Measurements from ENCODE around the gene OAS1. TPM values are rescaled to one million over a fixed set of nuclear protein-coding genes. Genes with fewer than 3 reads are reported as not detected.

Gene OAS1
- total RNA-seq, 1 experiment from 2014 or later, result 1.5 TPM

DNA sequence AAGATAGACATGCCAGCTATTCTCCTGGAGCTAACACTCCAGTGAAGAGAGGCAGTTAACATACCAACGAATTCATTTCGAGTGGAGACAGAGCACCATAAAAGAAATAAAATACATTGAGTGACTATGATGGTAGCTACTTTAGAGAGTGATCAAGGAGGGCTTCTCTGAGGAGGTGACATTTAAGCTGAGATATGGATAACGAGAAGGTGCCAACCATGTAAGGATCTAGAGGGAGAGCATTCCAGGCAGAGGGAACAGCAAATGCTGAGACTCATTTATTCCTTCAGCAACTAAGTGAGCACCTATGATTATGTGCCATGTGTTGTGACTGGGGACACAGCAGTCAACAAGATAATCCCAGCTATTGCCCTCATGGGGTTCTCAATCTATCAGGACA, 28.3 kb upstream of the OAS1 start:
- CTCF ChIA-PET, result interaction anchor here (0.6 to 1.0 kb wide), 2 partner anchors 24 to 170 kb away, joined by 3 to 4 read pairs; no protein-coding TSS in a partner anchor
- POLR2A ChIA-PET, result interaction anchor here (0.6 kb wide), 1 partner anchor 889 kb away, joined by 3 read pairs; no protein-coding TSS in a partner anchor
- no TSS peak for BruUV-seq (replicated peaks)
- no peak overlapping the region for H3K27ac Mint-ChIP-seq (ENCODE audit: low read depth, unreplicated experiment)
- intact Hi-C loops (cut with micrococcal nuclease), result no loop called here
- no peaks in the 10 kb centered on the region for H3K9me3 Mint-ChIP-seq (ENCODE audit: unreplicated experiment)
- H3K27me3 Mint-ChIP-seq (ENCODE audit: insufficient read depth, unreplicated experiment), result peaks cover 90% of the 10 kb centered on the region
- TF ChIP-seq, protein P1, sequence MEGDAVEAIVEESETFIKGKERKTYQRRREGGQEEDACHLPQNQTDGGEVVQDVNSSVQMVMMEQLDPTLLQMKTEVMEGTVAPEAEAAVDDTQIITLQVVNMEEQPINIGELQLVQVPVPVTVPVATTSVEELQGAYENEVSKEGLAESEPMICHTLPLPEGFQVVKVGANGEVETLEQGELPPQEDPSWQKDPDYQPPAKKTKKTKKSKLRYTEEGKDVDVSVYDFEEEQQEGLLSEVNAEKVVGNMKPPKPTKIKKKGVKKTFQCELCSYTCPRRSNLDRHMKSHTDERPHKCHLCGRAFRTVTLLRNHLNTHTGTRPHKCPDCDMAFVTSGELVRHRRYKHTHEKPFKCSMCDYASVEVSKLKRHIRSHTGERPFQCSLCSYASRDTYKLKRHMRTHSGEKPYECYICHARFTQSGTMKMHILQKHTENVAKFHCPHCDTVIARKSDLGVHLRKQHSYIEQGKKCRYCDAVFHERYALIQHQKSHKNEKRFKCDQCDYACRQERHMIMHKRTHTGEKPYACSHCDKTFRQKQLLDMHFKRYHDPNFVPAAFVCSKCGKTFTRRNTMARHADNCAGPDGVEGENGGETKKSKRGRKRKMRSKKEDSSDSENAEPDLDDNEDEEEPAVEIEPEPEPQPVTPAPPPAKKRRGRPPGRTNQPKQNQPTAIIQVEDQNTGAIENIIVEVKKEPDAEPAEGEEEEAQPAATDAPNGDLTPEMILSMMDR (IDR thresholded peaks at IDR 0.05; ENCODE audit: unreplicated experiment), result no peak
- no peak overlapping the region for H3K4me3 Mint-ChIP-seq (ENCODE audit: unreplicated experiment)
- H3K4me1 Mint-ChIP-seq (ENCODE audit: insufficient read depth, unreplicated experiment), result no peaks in the 10 kb centered on the region
- H3K36me3 Mint-ChIP-seq (ENCODE audit: insufficient read depth, unreplicated experiment), result peaks cover 3% of the 10 kb centered on the region
- DNase-seq (ENCODE audit: unreplicated experiment), result no peak

DNA sequence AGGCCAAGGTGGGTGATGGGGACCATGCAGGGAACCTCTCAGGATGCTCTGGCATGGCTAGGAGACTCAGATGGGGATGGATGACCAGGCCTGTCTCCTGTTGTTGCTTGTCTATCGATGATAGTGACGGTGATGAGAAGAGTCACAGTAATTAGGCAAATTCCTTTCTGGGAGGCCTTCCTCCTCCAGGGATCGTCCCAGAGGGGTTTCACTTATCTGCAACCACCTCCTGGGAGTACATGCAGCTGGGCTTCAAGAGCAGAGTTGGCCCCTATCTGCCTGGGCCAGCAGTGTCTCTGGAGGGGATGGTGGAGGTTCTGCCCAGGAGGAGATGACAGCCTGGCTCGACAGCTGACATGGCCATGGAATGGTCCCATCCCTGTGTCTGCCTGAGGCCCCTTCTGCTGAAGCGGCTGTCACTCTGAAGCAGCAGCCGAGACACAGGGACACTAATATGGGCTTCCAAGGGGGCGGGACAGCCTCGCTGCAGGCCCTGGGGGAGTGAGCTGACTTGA, 27.5 kb upstream of the OAS1 start:
- CTCF ChIA-PET, result no interaction called here
- TF ChIP-seq, protein P1 (IDR thresholded peaks at IDR 0.05; ENCODE audit: unreplicated experiment), result no peak
- BruUV-seq (replicated peaks), result no TSS peak
- H3K4me1 Mint-ChIP-seq (ENCODE audit: insufficient read depth, unreplicated experiment), result no peaks in the 10 kb centered on the region
- no peak overlapping the region for H3K27ac Mint-ChIP-seq (ENCODE audit: low read depth, unreplicated experiment)
- H3K27me3 Mint-ChIP-seq (ENCODE audit: insufficient read depth, unreplicated experiment), result peaks cover 90% of the 10 kb centered on the region
- no peaks in the 10 kb centered on the region for H3K36me3 Mint-ChIP-seq (ENCODE audit: insufficient read depth, unreplicated experiment)
- no peaks in the 10 kb centered on the region for H3K9me3 Mint-ChIP-seq (ENCODE audit: unreplicated experiment)
- POLR2A ChIA-PET, result no interaction called here
- no peak for DNase-seq (ENCODE audit: unreplicated experiment)
- no peak overlapping the region for H3K4me3 Mint-ChIP-seq (ENCODE audit: unreplicated experiment)
- intact Hi-C loops (cut with micrococcal nuclease), result no loop called here

DNA sequence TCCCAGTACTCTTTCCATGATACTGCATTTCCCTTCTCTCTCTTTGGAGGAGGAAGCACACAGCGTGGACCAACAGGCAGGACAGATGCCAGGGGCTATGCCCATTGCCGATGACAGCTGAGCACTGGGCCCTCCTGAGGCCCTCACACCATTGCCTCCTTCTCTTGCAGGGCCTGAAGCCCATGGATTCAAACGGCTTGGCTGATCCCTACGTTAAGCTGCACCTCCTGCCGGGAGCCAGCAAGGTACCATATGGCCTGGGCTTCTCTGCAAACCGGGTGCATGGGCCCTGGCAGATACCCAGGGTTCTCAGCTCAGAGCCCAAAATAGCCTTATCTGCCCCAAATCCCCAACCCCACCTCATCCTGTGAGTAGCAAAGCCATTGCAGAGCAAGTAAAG, 25.2 kb upstream of the OAS1 start:
- intact Hi-C loops (cut with micrococcal nuclease), result no loop called here
- Mint-ChIP-seq H3K27ac (ENCODE audit: low read depth, unreplicated experiment) (no peak overlapping the region), H3K9me3 (ENCODE audit: unreplicated experiment) (no peaks in the 10 kb centered on the region), H3K4me1 (ENCODE audit: insufficient read depth, unreplicated experiment) (no peaks in the 10 kb centered on the region), H3K4me3 (ENCODE audit: unreplicated experiment) (no peak overlapping the region), H3K27me3 (ENCODE audit: insufficient read depth, unreplicated experiment) (peaks cover 94% of the 10 kb centered on the region), H3K36me3 (ENCODE audit: insufficient read depth, unreplicated experiment) (no peaks in the 10 kb centered on the region)
- CTCF ChIA-PET, result interaction anchor here (0.7 to 1.0 kb wide), 2 partner anchors 17 to 43 kb away, joined by 3 read pairs; no protein-coding TSS in a partner anchor
- TF ChIP-seq, protein P1 (IDR thresholded peaks at IDR 0.05; ENCODE audit: unreplicated experiment), result no peak
- no peak for DNase-seq (ENCODE audit: unreplicated experiment)
- POLR2A ChIA-PET, result interaction anchor here (0.6 kb wide), 1 partner anchor 1041 kb away, joined by 7 read pairs; no protein-coding TSS in a partner anchor
- no TSS peak for BruUV-seq (replicated peaks)

DNA sequence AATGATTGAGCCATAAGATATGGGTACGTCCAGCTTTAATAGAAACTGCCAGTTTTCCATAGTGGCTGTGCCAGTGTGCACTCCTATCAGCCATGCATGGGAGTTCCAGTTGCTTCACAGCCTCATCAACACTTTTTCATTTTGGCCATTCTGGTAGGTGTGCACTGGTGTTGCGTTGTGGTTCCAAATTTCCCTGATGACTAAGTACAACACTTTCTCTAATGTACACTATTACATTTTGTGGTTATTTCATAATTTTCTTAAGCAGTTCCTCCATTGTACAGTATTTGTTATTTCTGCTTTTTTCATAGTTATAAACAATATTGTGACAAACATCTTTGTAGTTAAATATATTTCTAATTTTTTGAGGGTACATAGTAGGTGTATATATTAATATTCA, 21.5 kb upstream of the OAS1 start:
- ChIA-PET POLR2A (no interaction called here), CTCF (no interaction called here)
- Mint-ChIP-seq H3K4me3 (ENCODE audit: unreplicated experiment) (no peak overlapping the region), H3K4me1 (ENCODE audit: insufficient read depth, unreplicated experiment) (no peaks in the 10 kb centered on the region), H3K27ac (ENCODE audit: low read depth, unreplicated experiment) (no peak overlapping the region), H3K9me3 (ENCODE audit: unreplicated experiment) (no peaks in the 10 kb centered on the region), H3K36me3 (ENCODE audit: insufficient read depth, unreplicated experiment) (no peaks in the 10 kb centered on the region), H3K27me3 (ENCODE audit: insufficient read depth, unreplicated experiment) (peaks cover 63% of the 10 kb centered on the region)
- BruUV-seq (replicated peaks), result no TSS peak
- no peak for DNase-seq (ENCODE audit: unreplicated experiment)
- TF ChIP-seq, protein P1 (IDR thresholded peaks at IDR 0.05; ENCODE audit: unreplicated experiment), result no peak
- intact Hi-C loops (cut with micrococcal nuclease), result no loop called here

Measured in MCF 10A (cell line).